Spleen (tissue), 13 donors: ENCODE data around the gene RTN4RL2. TPM values are rescaled to one million over a fixed set of nuclear protein-coding genes. Genes with fewer than 3 reads are reported as not detected.

Experiments
- DNase-seq: peaks from one replicate; pipeline ENCODE4 v3.0.0-alpha.2; 2020
- H3K27ac ChIP-seq, 8 donors: fragments of 200-600 bp; sonication (generic) in 7 of 8; 1 replicate in 4 of 8; 2 replicates in 4 of 8; pipeline versions ENCODE4 v1.5.0 to v1.8.0; 2016 to 2021; ENCODE audit warnings: inconsistent platforms in 4 of 8, mild to moderate bottlenecking in 4 of 8, moderate library complexity in 1 of 8
- H3K27me3 ChIP-seq, 7 donors: fragments of 200-600 bp; sonication (generic) in 6 of 7; replicated peaks in 1 of 7; 1 replicate in 4 of 7; 2 replicates in 3 of 7; pipeline versions ENCODE4 v1.5.0 to v1.8.0; 2016 to 2021; ENCODE audit warnings: inconsistent platforms in 3 of 7, mild to moderate bottlenecking in 1 of 7
- H3K36me3 ChIP-seq, 6 donors: fragments of 200-600 bp; sonication (generic) in 5 of 6; 1 replicate in 4 of 6; 2 replicates in 2 of 6; pipeline versions ENCODE4 v1.5.0 to v1.8.0; 2016 to 2021; ENCODE audit warnings: inconsistent platforms in 2 of 6
- H3K4me1 ChIP-seq, 6 donors: fragments of 200-600 bp; sonication (generic) in 5 of 6; 1 replicate in 3 of 6; 2 replicates in 3 of 6; pipeline versions ENCODE4 v1.5.0 to v1.8.0; 2016 to 2021; ENCODE audit warnings: inconsistent platforms in 3 of 6
- H3K4me3 ChIP-seq, 8 donors: fragments of 200-600 bp; sonication (generic) in 7 of 8; 1 replicate in 4 of 8; 2 replicates in 4 of 8; pipeline versions ENCODE4 v1.5.0 to v1.8.0; 2016 to 2021; ENCODE audit warnings: inconsistent platforms in 4 of 8, mild to moderate bottlenecking in 4 of 8, moderate library complexity in 2 of 8
- H3K9me3 ChIP-seq, 8 donors: fragments of 200-600 bp; sonication (generic) in 7 of 8; 1 replicate in 4 of 8; 2 replicates in 4 of 8; pipeline versions ENCODE4 v1.5.0 to v1.8.0; 2016 to 2021; ENCODE audit warnings: inconsistent platforms in 4 of 8
- CTCF ChIP-seq, 11 experiments: fragments of 200-600 bp in 7 of 11; fragments of 450-650 bp in 4 of 11; sonication (generic) in 4 of 11; IDR thresholded peaks in 8 of 11; conservative IDR thresholded peaks in 3 of 11; 1 replicate in 7 of 11; 2 replicates in 4 of 11; pipeline versions ENCODE4 v1.4.0 to v1.8.0; 2016 to 2021; ENCODE audit warnings: antibody characterized with exemption in 11 of 11, inconsistent platforms in 4 of 11, mild to moderate bottlenecking in 1 of 11
- POLR2A ChIP-seq, 3 donors: fragments of 450-650 bp; IDR thresholded peaks; one replicate each; pipeline ENCODE4 v1.5.1; 2017; ENCODE audit warnings: antibody characterized with exemption in 3 of 3, mild to moderate bottlenecking in 1 of 3
- POLR2AphosphoS5 ChIP-seq, 3 donors: sonication (generic); formaldehyde crosslinking; IDR thresholded peaks; one replicate each; pipeline ENCODE4 v1.5.1; 2017; ENCODE audit warnings: antibody characterized with exemption in 3 of 3
- WGBS, 5 donors: extraction: QIAGEN DNeasy Blood & Tissue Kit in 3 of 5; methylation state at CpG; one replicate each; pipeline versions ENCODE4 v1.1.5 to v1.1.7; 2013 to 2018; 5-methylcytosine and 5-hydroxymethylcytosine counted together
- intact Hi-C: fragments of 100-400 bp; cut with DNase I; formaldehyde crosslinking; loops from one replicate; pipeline ENCODE4 v1.15.0; 2023; ENCODE audit warnings: low total_unique reads
- long read RNA-seq, 2 donors: transcript quantifications; one replicate each; lab custom pipeline, GENCODE V29; 2026
- polyA plus RNA-seq, 3 donors: library from polyadenylated mRNA; stranded (reverse); fragments of 200-250 nt; gene quantifications; one replicate each; pipeline ENCODE4 v1.2.1, GENCODE V29; 2013
- total RNA-seq, 7 donors: library from RNA; depleted of rRNA in 3 of 7; stranded (reverse); fragments of >200 nt in 3 of 7; fragmentation: NEBNext Ultra II Directional in 4 of 7; extraction: Animal tissue kit (Norgen Biotek cat#: 25700) in 4 of 7; gene quantifications; one replicate each; pipeline versions ENCODE4 v1.1.0 to v1.2.1, GENCODE V29; 2016 to 2021
- donor health status: healthy with polysubstance abuse.
- donor health status: DM: no; HTN: no; CAD: no; lungs with moderate emphysema.
- donor health status: DM: no; HTN: no; CAD: no.
- donor health status: Bipolar disorder and iron deficiency.
- donor health status: healthy.
- donor health status: DM: no; HTN: no; CAD: no.
- donor health status: DM: yes; HTN: yes; CAD: no.

RTN4RL2 gene
- total RNA-seq = 1 to 10 TPM in 1 of 7 donors, under 1 TPM in 6; 0.37 to 2.0 (median 0.49) TPM
- under 1 TPM; 0.15 to 0.73 (median 0.29) TPM for polyA plus RNA-seq
- long read RNA-seq, donor 1, partial matches to known transcripts = 88 of 122 reads
- long read RNA-seq, donor 1, other reads (novel, unspliced or antisense) = 34 of 122 reads
- long read RNA-seq, donor 2, partial matches to known transcripts = 0 of 1 reads
- long read RNA-seq, donor 2, other reads (novel, unspliced or antisense) = 0 of 1 reads

GRCh38 chr11:57460022-57460757 is at the start of gene RTN4RL2:
RTN4RL2 (plus strand) TSS chr11:57460528; CDS start chr11:57460866, 338 bp downstream.
- peak; percentile 86 for DNase-seq
- TF ChIP-seq POLR2A (IDR thresholded peaks at IDR 0.05) (no peak), CTCF (IDR thresholded peaks at IDR 0.05 in 8 of 11, conservative IDR thresholded peaks at IDR 0.05 in 3 of 11) (peak in 2 of 11 experiments; percentile 26 to 46), POLR2AphosphoS5 (IDR thresholded peaks at IDR 0.05) (peak in 1 of 3 donors; percentile 41)
- intact Hi-C loops = no loop called here

GRCh38 chr11:57413681-57414080 is 46.6 kb upstream of the RTN4RL2 start:
- 90 to 96% (median 94%) methylated on average over 4 of the region's 4 CpGs for WGBS, 5 donors
- no peak for TF ChIP-seq CTCF (IDR thresholded peaks at IDR 0.05 in 8 of 11, conservative IDR thresholded peaks at IDR 0.05 in 3 of 11)
- TF ChIP-seq POLR2AphosphoS5 (IDR thresholded peaks at IDR 0.05) = no peak
- no peak for TF ChIP-seq POLR2A (IDR thresholded peaks at IDR 0.05)

More at GRCh38 chr11:57460022-57460757, at the start of gene RTN4RL2:
- H3K36me3 ChIP-seq = no peaks in the 10 kb centered on the region
- no peak within 1 kb of the TSS for H3K27ac ChIP-seq
- H3K9me3 ChIP-seq = no peaks in the 10 kb centered on the region
- peaks cover 22 to 58% (median 47%) of the 10 kb centered on the region in 6 donors for H3K4me1 ChIP-seq
- H3K27me3 ChIP-seq = peaks cover 5 to 69% (median 39%) of the 10 kb centered on the region in 7 donors
- H3K4me3 ChIP-seq = peak within 1 kb of the TSS; percentile 16 to 71 (median 44)
- 0 to 1% (median 1%) methylated on average over 32 to 66 of the region's 66 CpGs for WGBS, 5 donors

GRCh38 chr11:57414612-57415212 is 45.6 kb upstream of the RTN4RL2 start:
- peaks cover 5 to 100% (median 80%) of the 10 kb centered on the region in 6 donors for H3K36me3 ChIP-seq

More at GRCh38 chr11:57413681-57414080, 46.6 kb upstream of the RTN4RL2 start:
- H3K4me3 ChIP-seq = no peak overlapping the region
- no peaks in the 10 kb centered on the region for H3K27me3 ChIP-seq
- peaks cover 7 to 100% (median 87%) of the 10 kb centered on the region in 6 donors for H3K36me3 ChIP-seq
- peaks cover 0 to 15% (median 2%) of the 10 kb centered on the region in 6 donors for H3K4me1 ChIP-seq
- peak overlapping the region in 1 of 8 donors; percentile 40 for H3K27ac ChIP-seq
- no peaks in the 10 kb centered on the region for H3K9me3 ChIP-seq
- DNase-seq = no peak
- intact Hi-C loops = no loop called here

More at GRCh38 chr11:57414612-57415212, 45.6 kb upstream of the RTN4RL2 start:
- 93 to 98% (median 98%) methylated on average over 11 of the region's 11 CpGs for WGBS, 5 donors
- Histone ChIP-seq H3K27ac (no peak overlapping the region), H3K27me3 (no peaks in the 10 kb centered on the region), H3K4me3 (no peak overlapping the region), H3K4me1 (peaks cover 0 to 15% (median 2%) of the 10 kb centered on the region in 6 donors), H3K9me3 (no peaks in the 10 kb centered on the region)
- intact Hi-C loops = no loop called here
- no peak for DNase-seq
- TF ChIP-seq POLR2A (IDR thresholded peaks at IDR 0.05) (no peak), CTCF (IDR thresholded peaks at IDR 0.05 in 8 of 11, conservative IDR thresholded peaks at IDR 0.05 in 3 of 11) (no peak), POLR2AphosphoS5 (IDR thresholded peaks at IDR 0.05) (no peak)
